GM12878 (cell line): ENCODE results near the gene SPDYE4. TPM values are rescaled to one million over a fixed set of nuclear protein-coding genes. Genes with fewer than 3 reads are reported as not detected.

Experiments
- ATAC-seq: fragments of 200-7000 bp; cut with Tn5 transposase; 3 replicates; pipeline ENCODE4 v1.9.1; 2020; ENCODE audit warnings: mild to moderate bottlenecking, moderate library complexity
- BruUV-seq: library from RNA; stranded (reverse); fragments of 400-500 nt; replicated peaks from 2 replicates; lab custom pipeline; 2021; lab: Mats Ljungman, UMichigan
- CTCF ChIA-PET: fragments of 300-600 bp; sonication (Branson Sonifier 250); formaldehyde crosslinking; extraction: SDS; loops from one replicate; lab custom pipeline; 2021; ENCODE audit warnings: inconsistent platforms; lab: Yijun Ruan, JAX
- POLR2A ChIA-PET: fragments of 350-600 bp; formaldehyde crosslinking; extraction: SDS; loops from one replicate; lab custom pipeline; 2021; ENCODE audit warnings: inconsistent platforms; lab: Charles Lee
- RAD21 ChIA-PET: fragments of 300-600 bp; sonication (Branson Sonifier 250); formaldehyde crosslinking; loops from one replicate; lab custom pipeline; 2023; ENCODE audit warnings: antibody characterized with exemption; ENCODE audit not compliant: unreplicated experiment; lab: Charles Lee
- SMC1A ChIA-PET: fragments of 300-600 bp; sonication (Branson Sonifier 250); formaldehyde crosslinking; loops from one replicate; lab custom pipeline; 2023; ENCODE audit not compliant: unreplicated experiment, uncharacterized antibody; lab: Charles Lee
- DNase-seq: peaks from one replicate; pipeline ENCODE4 v3.0.0-alpha.2; 2011; ENCODE audit warnings: low read depth, low spot score
- FAIRE-seq: peaks from 3 replicates; lab custom pipeline; 2011; peaks lifted over from hg19 to GRCh38; lab: Jason Lieb, UNC
- H2AFZ ChIP-seq: 2 replicates; pipeline ENCODE4 v1.6.0; 2011; ENCODE audit warnings: low read depth, low read length, control low read depth; ENCODE audit not compliant: control insufficient read depth
- H3K27ac ChIP-seq: 2 replicates; pipeline ENCODE4 v1.5.1; 2011; ENCODE audit warnings: control low read depth; ENCODE audit not compliant: control insufficient read depth, insufficient read depth
- H3K27me3 ChIP-seq, 2 experiments: replicated peaks in 1 of 2; 2 replicates each; pipeline versions ENCODE4 v1.6.0 to v1.6.1; 2011; ENCODE audit warnings: low read length in 1 of 2; ENCODE audit not compliant: control insufficient read depth in 2 of 2, insufficient read depth in 2 of 2
- H3K36me3 ChIP-seq, 2 experiments: 2 replicates each; pipeline ENCODE4 v1.5.1; 2011; ENCODE audit warnings: low read length in 1 of 2; ENCODE audit not compliant: control insufficient read depth in 2 of 2, insufficient read depth in 2 of 2
- H3K4me1 ChIP-seq: 2 replicates; pipeline ENCODE4 v1.6.1; 2011; ENCODE audit warnings: mild to moderate bottlenecking, low read length, moderate library complexity, mixed read lengths; ENCODE audit not compliant: control insufficient read depth, insufficient read depth
- H3K4me2 ChIP-seq: 2 replicates; pipeline ENCODE4 v1.6.0; 2011; ENCODE audit warnings: control low read depth; ENCODE audit not compliant: control insufficient read depth, insufficient read depth
- H3K4me3 ChIP-seq: fragments of 200-600 bp; sonication (generic); 2 replicates; pipeline ENCODE4 v1.5.1; 2016
- H3K79me2 ChIP-seq: 2 replicates; pipeline ENCODE4 v1.6.0; 2011; ENCODE audit warnings: low read length; ENCODE audit not compliant: control insufficient read depth, insufficient read depth
- H3K9ac ChIP-seq: 2 replicates; pipeline ENCODE4 v1.8.0; 2011; ENCODE audit warnings: low read length, control low read depth, mixed read lengths; ENCODE audit not compliant: control insufficient read depth, insufficient read depth
- H3K9me3 ChIP-seq: replicated peaks from 3 replicates; pipeline ENCODE4 v1.5.1; 2011; ENCODE audit warnings: mild to moderate bottlenecking, low read length; ENCODE audit not compliant: control insufficient read depth, insufficient read depth
- H4K20me1 ChIP-seq: 2 replicates; pipeline ENCODE4 v1.6.0; 2011; ENCODE audit not compliant: control insufficient read depth, insufficient read depth
- CEBPZ ChIP-seq: fragments of 150-350 bp; IDR thresholded peaks from 2 replicates; pipeline ENCODE4 v1.6.1; 2016; ENCODE audit warnings: low read depth, low read length
- CHD2 ChIP-seq: IDR thresholded peaks from 2 replicates; pipeline ENCODE4 v1.6.1; 2011; ENCODE audit warnings: low read depth, low read length, improper control_type of control experiment, borderline replicate concordance
- ETV6 ChIP-seq, 2 experiments: fragments of 450-650 bp in 1 of 2; IDR thresholded peaks in 1 of 2; conservative IDR thresholded peaks in 1 of 2; 2 replicates each; pipeline ENCODE4 v1.6.1; 2014; ENCODE audit warnings: antibody characterized with exemption in 1 of 2, borderline replicate concordance in 1 of 2, low read depth in 1 of 2, mild to moderate bottlenecking in 1 of 2, moderate library complexity in 1 of 2
- FOXM1 ChIP-seq: IDR thresholded peaks from 2 replicates; pipeline ENCODE4 v1.6.1; 2012; ENCODE audit warnings: low read depth, mild to moderate bottlenecking, inconsistent platforms, low read length, moderate library complexity
- HDAC6 ChIP-seq: fragments of 200-600 bp; sonication (generic); IDR thresholded peaks from one replicate; pipeline ENCODE4 v1.8.0; 2017; ENCODE audit warnings: antibody characterized with exemption; ENCODE audit not compliant: unreplicated experiment
- NR2C1 ChIP-seq: fragments of 450-650 bp; IDR thresholded peaks from 2 replicates; pipeline ENCODE4 v1.6.1; 2017; ENCODE audit warnings: antibody characterized with exemption, mild to moderate bottlenecking, moderate library complexity
- PML ChIP-seq: IDR thresholded peaks from 2 replicates; pipeline ENCODE4 v1.6.1; 2012; ENCODE audit warnings: low read length, inconsistent platforms
- POLR2A ChIP-seq: IDR thresholded peaks from 2 replicates; pipeline ENCODE4 v1.6.1; 2011; ENCODE audit warnings: low read depth, mild to moderate bottlenecking, low read length
- POLR2AphosphoS2 ChIP-seq: IDR thresholded peaks from 2 replicates; pipeline ENCODE4 v1.6.1; 2011; ENCODE audit warnings: low read depth, mild to moderate bottlenecking, low read length, improper control_type of control experiment, moderate library complexity
- SPI1 ChIP-seq: IDR thresholded peaks from 2 replicates; pipeline ENCODE4 v1.6.1; 2011; ENCODE audit warnings: low read depth, mild to moderate bottlenecking, low read length, moderate library complexity, borderline replicate concordance; ENCODE audit not compliant: insufficient read depth
- SRF ChIP-seq, 2 experiments: IDR thresholded peaks; 2 replicates each; pipeline ENCODE4 v1.6.1; 2011; ENCODE audit warnings: low read depth in 2 of 2, low read length in 2 of 2, mild to moderate bottlenecking in 1 of 2, moderate library complexity in 1 of 2
- TAF1 ChIP-seq: IDR thresholded peaks from 2 replicates; pipeline ENCODE4 v1.6.1; 2011; ENCODE audit warnings: mild to moderate bottlenecking, low read depth, low read length, borderline replicate concordance
- WGBS: methylation state at CpG from one replicate; pipeline ENCODE4 v1.1.6; 2016; ENCODE audit warnings: low lambda C conversion rate; ENCODE audit not compliant: insufficient replicate concordance, insufficient coverage; ENCODE audit errors: missing lambda C conversion rate; 5-methylcytosine and 5-hydroxymethylcytosine counted together
- in situ Hi-C: fragments of 300-500 bp; cut with MboI; formaldehyde crosslinking; loops from 9 replicates; pipeline ENCODE4 v1.14.3; 2018; ENCODE audit warnings: mixed read lengths
- intact Hi-C: fragments of 100-400 bp; cut with micrococcal nuclease; formaldehyde crosslinking; loops from one replicate; pipeline ENCODE4 v1.14.2; 2022; ENCODE audit not compliant: unreplicated experiment
- polyA plus RNA-seq, 11 experiments: library from polyadenylated mRNA; depleted of rRNA in 4 of 11; unstranded in 6 of 11; stranded (reverse) in 5 of 11; fragments of >200 nt; fragmentation: Nextera tagmentation in 4 of 11; fragmentation: Illumina TruSeq in 1 of 11; extraction: Ambion mirVana in 4 of 11; extraction: Trizol in 1 of 11; gene quantifications; 1 replicate in 1 of 11; 2 replicates in 10 of 11; pipeline versions ENCODE4 v1.2.1 to v1.2.3, GENCODE V29; 2011 to 2016; ENCODE audit warnings: inconsistent platforms in 2 of 11, missing spikeins in 2 of 11, low read depth in 1 of 11
- total RNA-seq, 4 experiments: library from RNA; depleted of rRNA in 3 of 4; stranded (reverse); fragments of >200 nt in 3 of 4; fragmentation: Illumina TruSeq in 1 of 4; extraction: Trizol in 1 of 4; gene quantifications; 2 replicates each; pipeline versions ENCODE4 v1.2.1 to v1.2.3, GENCODE V29; 2013 to 2021

The SPDYE4 gene
- total and polyA plus RNA-seq, 10 of the 15 experiments (the other 5 are each of a cell fraction or from before 2014, with no cell fraction given), result 0.07 to 0.18 TPM; not detected in 8

GRCh38 chr17:8799570-8800212 lies 41.3 kb upstream of the SPDYE4 start:
- Histone ChIP-seq H3K27ac (no peak overlapping the region), H3K4me2 (no peak overlapping the region), H3K9me3 (no peaks in the 10 kb centered on the region), H3K9ac (no peak overlapping the region), H3K36me3 (peaks cover 38 to 39% of the 10 kb centered on the region in 2 experiments), H3K27me3 (no peaks in the 10 kb centered on the region), H2AFZ (no peak overlapping the region), H3K4me1 (no peaks in the 10 kb centered on the region; the same call in 1 of the 2 replicates), H4K20me1 (no peaks in the 10 kb centered on the region), H3K4me3 (no peak overlapping the region), H3K79me2 (no peaks in the 10 kb centered on the region)
- TF ChIP-seq ETV6 (conservative IDR thresholded peaks at IDR 0.05 in 1 of 2, IDR thresholded peaks at IDR 0.05 in 1 of 2; ENCODE audit: borderline replicate concordance in 1 of 2, low read depth in 1 of 2) (no peak), POLR2AphosphoS2 (peak; percentile 42; the same call in 1 of the 2 replicates), HDAC6 (no peak), CHD2 (no peak), POLR2A (peak; percentile 27; the same call in 1 of the 2 replicates), NR2C1 (no peak), TAF1 (no peak), CEBPZ (no peak), SRF (IDR thresholded peaks at IDR 0.05; ENCODE audit: low read depth in 2 of 2, low read length in 2 of 2) (no peak), SPI1 (no peak), FOXM1 (no peak), PML (0 out of 2 replicates have a peak, but pooled peaks have one; percentile 53)
- in situ Hi-C loops (no loop called here), intact Hi-C loops (loop anchor here (10.0 kb wide), 1 partner anchor 195 kb away; no protein-coding TSS in a partner anchor)
- POLR2A ChIA-PET, result interaction anchor here (0.6 kb wide), 3 partner anchors 9 to 28 kb away, joined by 3 read pairs; no protein-coding TSS in a partner anchor
- CTCF ChIA-PET, result interaction anchor here (0.7 to 1.5 kb wide), 2 partner anchors 12 to 34 kb away, joined by 3 to 4 read pairs; no protein-coding TSS in a partner anchor
- no peak for FAIRE-seq
- 73% methylated on average over 15 of the region's 15 CpGs for WGBS
- DNase-seq, result no peak
- SMC1A ChIA-PET, result interaction anchor here (0.7 to 2.1 kb wide), 4 partner anchors 12 to 197 kb away, joined by 3 to 5 read pairs (median 3); no protein-coding TSS in a partner anchor
- BruUV-seq, result no TSS peak
- RAD21 ChIA-PET, result interaction anchor here (0.6 kb wide), 1 partner anchor 44 kb away, joined by 3 read pairs; no protein-coding TSS in a partner anchor
- 0 out of 3 replicates have a peak, but pooled peaks have one; percentile 8 for ATAC-seq
